ENCODE results near the gene KIF3B. TPM values are rescaled to one million over a fixed set of nuclear protein-coding genes. Genes with fewer than 3 reads are reported as not detected.

Gene KIF3B
- total and polyA plus RNA-seq, 2 of the 13 experiments (the other 11 are each of a cell fraction or from before 2014, with no cell fraction given) = 23.6 to 28.8 TPM

GRCh38 chr20:32344835-32345506 is 67.5 kb downstream of the KIF3B start (continued):
- TF ChIP-seq BATF2 (CRISPR knock-in tag; IDR thresholded peaks at IDR 0.05) (0 out of 2 replicates have a peak, but pooled peaks have one; percentile 50), ZNF430 (CRISPR knock-in tag; IDR thresholded peaks at IDR 0.05) (0 out of 2 replicates have a peak, but pooled peaks have one; percentile 36), ZNF503 (CRISPR knock-in tag; IDR thresholded peaks at IDR 0.05) (no peak), ZNF441 (CRISPR knock-in tag; IDR thresholded peaks at IDR 0.05; ENCODE audit: borderline replicate concordance) (0 out of 2 replicates have a peak, but pooled peaks have one; percentile 34), YEATS2 (CRISPR knock-in tag; IDR thresholded peaks at IDR 0.05; ENCODE audit: borderline replicate concordance) (peak; percentile 41; the same call in 1 of the 2 replicates), ZNF563 (CRISPR knock-in tag; IDR thresholded peaks at IDR 0.05) (peak; percentile 75), JUNB (CRISPR knock-in tag; IDR thresholded peaks at IDR 0.05; ENCODE audit: borderline replicate concordance) (0 out of 2 replicates have a peak, but pooled peaks have one; percentile 42), RXRB (CRISPR knock-in tag; IDR thresholded peaks at IDR 0.05; ENCODE audit: borderline replicate concordance) (peak; percentile 35; the same call in 1 of the 2 replicates), ZNF333 (CRISPR knock-in tag; IDR thresholded peaks at IDR 0.05; ENCODE audit: borderline replicate concordance) (no peak), MAZ (IDR thresholded peaks at IDR 0.05; ENCODE audit: borderline replicate concordance, low read depth, low read length) (no peak), MAZ (CRISPR knock-in tag; IDR thresholded peaks at IDR 0.05; ENCODE audit: low read depth) (no peak), ZNF597 (CRISPR knock-in tag; IDR thresholded peaks at IDR 0.05) (no peak), SOX5 (CRISPR knock-in tag; IDR thresholded peaks at IDR 0.05; ENCODE audit: borderline replicate concordance) (peak; percentile 44; the same call in 1 of the 2 replicates), THAP11 (CRISPR knock-in tag; IDR thresholded peaks at IDR 0.05) (peak; percentile 45), ZNF496 (CRISPR knock-in tag; IDR thresholded peaks at IDR 0.05; ENCODE audit: insufficient replicate concordance) (no peak), THAP8 (CRISPR knock-in tag; IDR thresholded peaks at IDR 0.05; ENCODE audit: borderline replicate concordance) (no peak), ISL2 (CRISPR knock-in tag; IDR thresholded peaks at IDR 0.05) (0 out of 2 replicates have a peak, but pooled peaks have one; percentile 12), AGO1 (IDR thresholded peaks at IDR 0.05; ENCODE audit: low read depth, low read length, poor library complexity, severe bottlenecking) (no peak), ZNF460 (CRISPR knock-in tag; IDR thresholded peaks at IDR 0.05; ENCODE audit: borderline replicate concordance) (peak; percentile 45; the same call in 1 of the 2 replicates)
- TF ChIP-seq, protein P1, sequence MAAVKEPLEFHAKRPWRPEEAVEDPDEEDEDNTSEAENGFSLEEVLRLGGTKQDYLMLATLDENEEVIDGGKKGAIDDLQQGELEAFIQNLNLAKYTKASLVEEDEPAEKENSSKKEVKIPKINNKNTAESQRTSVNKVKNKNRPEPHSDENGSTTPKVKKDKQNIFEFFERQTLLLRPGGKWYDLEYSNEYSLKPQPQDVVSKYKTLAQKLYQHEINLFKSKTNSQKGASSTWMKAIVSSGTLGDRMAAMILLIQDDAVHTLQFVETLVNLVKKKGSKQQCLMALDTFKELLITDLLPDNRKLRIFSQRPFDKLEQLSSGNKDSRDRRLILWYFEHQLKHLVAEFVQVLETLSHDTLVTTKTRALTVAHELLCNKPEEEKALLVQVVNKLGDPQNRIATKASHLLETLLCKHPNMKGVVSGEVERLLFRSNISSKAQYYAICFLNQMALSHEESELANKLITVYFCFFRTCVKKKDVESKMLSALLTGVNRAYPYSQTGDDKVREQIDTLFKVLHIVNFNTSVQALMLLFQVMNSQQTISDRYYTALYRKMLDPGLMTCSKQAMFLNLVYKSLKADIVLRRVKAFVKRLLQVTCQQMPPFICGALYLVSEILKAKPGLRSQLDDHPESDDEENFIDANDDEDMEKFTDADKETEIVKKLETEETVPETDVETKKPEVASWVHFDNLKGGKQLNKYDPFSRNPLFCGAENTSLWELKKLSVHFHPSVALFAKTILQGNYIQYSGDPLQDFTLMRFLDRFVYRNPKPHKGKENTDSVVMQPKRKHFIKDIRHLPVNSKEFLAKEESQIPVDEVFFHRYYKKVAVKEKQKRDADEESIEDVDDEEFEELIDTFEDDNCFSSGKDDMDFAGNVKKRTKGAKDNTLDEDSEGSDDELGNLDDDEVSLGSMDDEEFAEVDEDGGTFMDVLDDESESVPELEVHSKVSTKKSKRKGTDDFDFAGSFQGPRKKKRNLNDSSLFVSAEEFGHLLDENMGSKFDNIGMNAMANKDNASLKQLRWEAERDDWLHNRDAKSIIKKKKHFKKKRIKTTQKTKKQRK (IDR thresholded peaks at IDR 0.05; ENCODE audit: low read length) = no peak
- TF ChIP-seq, protein P2, sequence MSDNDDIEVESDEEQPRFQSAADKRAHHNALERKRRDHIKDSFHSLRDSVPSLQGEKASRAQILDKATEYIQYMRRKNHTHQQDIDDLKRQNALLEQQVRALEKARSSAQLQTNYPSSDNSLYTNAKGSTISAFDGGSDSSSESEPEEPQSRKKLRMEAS (IDR thresholded peaks at IDR 0.05) = peak; percentile 90
